Stimulated activated memory B cell treated with anti-CD40 and anti-IgM and Interleukin-4, amounts not matched to agents 10 μg/mL and 1 μg/mL and 100 μg/mL, for 72 hours (primary cell): ENCODE measurements around the gene UEVLD.
A peak's percentile ranks its signal among the peaks of the same experiment; 100 is the strongest.

ENCODE experiments used
- ATAC-seq: fragments of 150-1000 bp; cut with Tn5 transposase; 2 replicates; pipeline ENCODE4 v1.10.0; 2021
- H3K27ac Mint-ChIP-seq: one replicate; pipeline ENCODE4 v1.8.0; 2022; ENCODE audit warnings: mild to moderate bottlenecking, mixed read lengths
- H3K27me3 Mint-ChIP-seq: one replicate; pipeline ENCODE4 v1.8.0; 2022; ENCODE audit warnings: mixed read lengths
- H3K36me3 Mint-ChIP-seq: one replicate; pipeline ENCODE4 v1.8.0; 2022; ENCODE audit warnings: mixed read lengths
- H3K4me1 Mint-ChIP-seq: one replicate; pipeline ENCODE4 v1.8.0; 2022; ENCODE audit warnings: mixed read lengths
- H3K4me3 Mint-ChIP-seq: one replicate; pipeline ENCODE4 v1.8.0; 2022; ENCODE audit warnings: mild to moderate bottlenecking, moderate library complexity, mixed read lengths
- H3K9me3 Mint-ChIP-seq: one replicate; pipeline ENCODE4 v1.8.0; 2022; ENCODE audit warnings: mixed read lengths

The UEVLD gene

DNA sequence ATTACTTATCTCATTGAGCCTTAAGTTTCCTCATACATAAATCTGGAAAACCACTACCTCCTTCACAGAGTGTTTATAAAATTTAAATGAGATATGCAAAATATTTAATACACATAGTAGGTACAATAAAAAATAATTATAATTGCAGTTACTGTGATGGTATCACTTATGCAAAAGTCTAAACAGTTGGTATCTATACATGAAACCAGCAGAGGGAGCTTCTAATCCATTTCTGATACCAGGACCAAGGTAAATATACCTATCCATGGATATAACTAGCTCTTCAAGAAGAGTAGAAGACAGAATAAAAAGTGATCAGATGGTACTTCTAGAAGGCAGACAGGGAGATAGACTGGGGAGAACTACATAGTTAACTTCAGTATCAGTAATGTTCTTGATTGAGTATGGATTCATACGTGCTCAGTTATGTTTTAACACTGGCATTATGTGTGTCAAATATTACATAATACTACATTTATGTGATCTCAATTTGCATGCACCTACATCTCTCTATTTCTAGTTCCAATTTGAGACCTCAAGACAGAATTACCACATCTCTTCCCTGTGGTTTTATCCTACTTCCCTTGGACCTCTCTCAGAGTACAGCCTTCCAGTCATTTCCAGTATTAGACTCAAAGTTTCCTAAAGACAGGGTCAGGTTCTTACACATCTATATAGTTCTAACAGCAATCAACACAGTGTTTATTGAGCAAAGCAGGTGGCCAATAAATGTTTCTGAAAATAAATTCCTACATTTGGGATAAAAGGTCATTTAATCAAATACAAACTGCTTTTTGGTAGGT is 48.1 kb downstream of the UEVLD start:
- H3K27ac Mint-ChIP-seq = no peak overlapping the region
- peaks cover 27% of the 10 kb centered on the region for H3K36me3 Mint-ChIP-seq

GRCh38 chr11:18536209-18536608 is 52.3 kb downstream of the UEVLD start:
- Mint-ChIP-seq H3K9me3 (no peaks in the 10 kb centered on the region), H3K4me3 (no peak overlapping the region), H3K27ac (no peak overlapping the region), H3K27me3 (no peaks in the 10 kb centered on the region), H3K36me3 (peaks cover 16% of the 10 kb centered on the region), H3K4me1 (no peaks in the 10 kb centered on the region)
- ATAC-seq = no peak

More for the DNA sequence above, 48.1 kb downstream of the UEVLD start:
- Mint-ChIP-seq H3K4me1 (no peaks in the 10 kb centered on the region), H3K27me3 (no peaks in the 10 kb centered on the region), H3K9me3 (no peaks in the 10 kb centered on the region), H3K4me3 (no peak overlapping the region)
- no peak for ATAC-seq

DNA sequence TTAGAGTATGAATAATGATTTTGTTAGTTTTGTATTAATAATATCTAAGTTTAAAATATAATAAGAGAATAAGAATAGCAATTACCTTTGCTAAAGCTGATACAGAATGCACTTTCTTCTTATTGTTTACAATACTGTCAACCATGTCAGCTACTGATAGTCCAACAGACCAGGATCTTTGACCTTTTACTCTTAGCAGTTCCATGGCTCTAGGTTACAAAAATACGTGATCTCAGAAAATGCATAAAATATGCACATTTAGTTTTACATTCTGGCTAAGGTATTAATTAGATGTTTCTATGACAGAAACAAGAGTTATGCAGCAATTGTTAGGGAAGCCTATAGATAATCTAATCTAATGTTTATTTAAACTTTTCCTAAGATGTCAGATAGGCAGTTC is 54.3 kb downstream of the UEVLD start:
- Mint-ChIP-seq H3K4me1 (no peaks in the 10 kb centered on the region), H3K27me3 (no peaks in the 10 kb centered on the region), H3K9me3 (no peaks in the 10 kb centered on the region), H3K36me3 (peaks cover 14% of the 10 kb centered on the region), H3K27ac (no peak overlapping the region), H3K4me3 (no peak overlapping the region)
- no peak for ATAC-seq

GRCh38 chr11:18533365-18533764 is 55.2 kb downstream of the UEVLD start:
- ATAC-seq = no peak
- no peaks in the 10 kb centered on the region for H3K27me3 Mint-ChIP-seq
- H3K27ac Mint-ChIP-seq = no peak overlapping the region
- H3K9me3 Mint-ChIP-seq = no peaks in the 10 kb centered on the region
- H3K4me3 Mint-ChIP-seq = no peak overlapping the region
- H3K36me3 Mint-ChIP-seq = peaks cover 14% of the 10 kb centered on the region
- peaks cover 4% of the 10 kb centered on the region for H3K4me1 Mint-ChIP-seq

DNA sequence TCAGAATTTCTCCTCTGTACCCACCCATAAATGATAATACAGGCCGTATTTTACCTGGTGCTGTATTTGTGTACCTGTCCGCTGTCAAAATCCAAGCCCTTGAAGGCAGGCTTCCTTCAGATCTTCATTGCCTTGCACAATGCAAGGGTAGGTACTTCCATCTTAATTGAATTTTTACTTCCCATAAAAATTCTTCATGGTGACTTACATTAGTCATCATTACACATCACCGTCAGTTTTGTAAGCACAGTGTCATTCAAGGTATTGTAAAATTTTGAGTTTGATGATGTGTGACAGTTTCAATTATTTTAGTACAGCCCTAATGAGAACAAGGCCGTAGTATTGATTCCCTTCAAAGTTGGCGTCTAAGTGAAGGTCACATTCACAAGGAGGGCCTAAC is 61.0 kb downstream of the UEVLD start:
- Mint-ChIP-seq H3K9me3 (no peaks in the 10 kb centered on the region), H3K4me1 (peaks cover 20% of the 10 kb centered on the region), H3K27me3 (no peaks in the 10 kb centered on the region), H3K27ac (peak overlapping the region; percentile 95), H3K4me3 (peak overlapping the region; percentile 94), H3K36me3 (peaks cover 14% of the 10 kb centered on the region)
- no peak for ATAC-seq

- no peaks in the 10 kb centered on the region for H3K27me3 Mint-ChIP-seq
Measured at GRCh38 chr11:18526521-18527296, 61.8 kb downstream of the UEVLD start, which contains the start of gene TSG101. TSG101 (minus strand) TSS chr11:18526942; CDS start chr11:18526816, 126 bp downstream.

DNA sequence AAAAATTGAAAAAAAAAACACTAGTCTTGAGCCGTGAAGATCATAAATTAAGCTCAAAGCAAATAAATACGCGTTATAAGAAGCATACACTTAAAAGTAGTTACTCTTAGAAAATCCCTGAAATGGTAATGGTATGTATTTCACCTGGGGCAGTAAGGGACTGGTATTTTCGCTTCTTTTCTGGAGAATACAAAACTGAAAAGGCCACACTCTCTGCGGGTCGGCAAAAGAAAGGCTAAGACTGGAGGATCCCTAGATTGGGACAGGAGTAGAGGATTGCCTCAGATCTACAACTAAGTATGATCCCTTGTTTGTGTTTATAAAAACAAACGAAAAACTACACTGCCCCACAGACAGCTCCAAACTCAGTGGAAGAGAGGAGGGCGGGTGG is 62.4 kb downstream of the UEVLD start:
- Mint-ChIP-seq H3K27ac (peak overlapping the region; percentile 95), H3K9me3 (no peaks in the 10 kb centered on the region), H3K27me3 (no peaks in the 10 kb centered on the region), H3K36me3 (peaks cover 18% of the 10 kb centered on the region), H3K4me1 (peaks cover 28% of the 10 kb centered on the region), H3K4me3 (peak overlapping the region; percentile 94)
- no peak for ATAC-seq

More at GRCh38 chr11:18526521-18527296, 61.8 kb downstream of the UEVLD start, which contains the start of gene TSG101:
- Mint-ChIP-seq H3K9me3 (no peaks in the 10 kb centered on the region), H3K4me1 (peaks cover 28% of the 10 kb centered on the region), H3K36me3 (peaks cover 21% of the 10 kb centered on the region), H3K27ac (peak within 1 kb of the TSS; percentile 95), H3K4me3 (peak within 1 kb of the TSS; percentile 94)
- ATAC-seq = peak; percentile 99

GRCh38 chr11:18524248-18524647 is 64.3 kb downstream of the UEVLD start:
- H3K4me3 Mint-ChIP-seq = no peak overlapping the region
- ATAC-seq = no peak
- H3K36me3 Mint-ChIP-seq = peaks cover 17% of the 10 kb centered on the region
- no peaks in the 10 kb centered on the region for H3K9me3 Mint-ChIP-seq
- H3K4me1 Mint-ChIP-seq = peaks cover 39% of the 10 kb centered on the region
- no peak overlapping the region for H3K27ac Mint-ChIP-seq
- no peaks in the 10 kb centered on the region for H3K27me3 Mint-ChIP-seq

- no peak for ATAC-seq
- H3K27ac Mint-ChIP-seq = no peak overlapping the region
- peaks cover 17% of the 10 kb centered on the region for H3K36me3 Mint-ChIP-seq
- H3K4me3 Mint-ChIP-seq = no peak overlapping the region
- no peaks in the 10 kb centered on the region for H3K9me3 Mint-ChIP-seq
- H3K27me3 Mint-ChIP-seq = no peaks in the 10 kb centered on the region
- peaks cover 34% of the 10 kb centered on the region for H3K4me1 Mint-ChIP-seq
Measured at GRCh38 chr11:18523084-18523483, 65.5 kb downstream of the UEVLD start.

DNA sequence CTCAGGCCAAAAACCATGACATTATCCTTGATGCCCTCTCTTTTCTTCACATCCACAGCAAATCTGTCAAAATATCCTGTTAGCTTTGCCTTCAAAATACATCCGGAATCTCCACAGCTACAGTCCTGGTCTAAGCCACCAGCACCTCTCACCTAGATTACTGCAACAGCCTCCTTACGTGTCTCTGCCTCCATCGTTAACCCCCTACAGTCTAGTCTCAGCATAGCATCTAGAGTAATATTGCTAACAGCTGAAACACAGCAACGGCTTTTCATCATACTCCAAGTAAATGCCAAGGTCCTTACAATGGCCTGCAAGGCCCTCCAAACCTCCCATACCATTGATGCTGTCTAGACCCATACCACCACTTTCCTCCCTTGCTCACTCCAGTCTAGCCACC is 66.1 kb downstream of the UEVLD start:
- Mint-ChIP-seq H3K4me1 (peaks cover 27% of the 10 kb centered on the region), H3K36me3 (peaks cover 17% of the 10 kb centered on the region), H3K27ac (peak overlapping the region; percentile 22), H3K9me3 (no peaks in the 10 kb centered on the region), H3K4me3 (no peak overlapping the region), H3K27me3 (no peaks in the 10 kb centered on the region)
- ATAC-seq = no peak

DNA sequence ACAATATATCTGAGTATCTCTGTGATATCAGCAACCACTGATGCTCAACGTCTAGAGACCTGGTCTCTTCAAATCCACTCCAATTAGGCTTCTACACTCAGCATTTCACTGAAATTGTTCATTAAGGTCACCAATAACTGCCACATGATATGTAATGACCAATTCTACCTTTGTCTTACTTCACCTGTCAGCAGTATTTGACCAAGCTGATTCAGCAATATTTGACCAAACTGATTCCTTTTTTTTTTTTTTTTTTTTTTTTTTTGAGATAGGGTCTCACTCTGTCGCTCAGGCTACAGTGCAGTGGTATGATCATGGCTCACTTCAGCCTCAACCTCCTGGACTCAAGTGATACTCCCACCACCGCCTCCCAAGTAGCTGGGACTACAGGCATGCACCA is 67.4 kb downstream of the UEVLD start:
- peaks cover 17% of the 10 kb centered on the region for H3K36me3 Mint-ChIP-seq

DNA sequence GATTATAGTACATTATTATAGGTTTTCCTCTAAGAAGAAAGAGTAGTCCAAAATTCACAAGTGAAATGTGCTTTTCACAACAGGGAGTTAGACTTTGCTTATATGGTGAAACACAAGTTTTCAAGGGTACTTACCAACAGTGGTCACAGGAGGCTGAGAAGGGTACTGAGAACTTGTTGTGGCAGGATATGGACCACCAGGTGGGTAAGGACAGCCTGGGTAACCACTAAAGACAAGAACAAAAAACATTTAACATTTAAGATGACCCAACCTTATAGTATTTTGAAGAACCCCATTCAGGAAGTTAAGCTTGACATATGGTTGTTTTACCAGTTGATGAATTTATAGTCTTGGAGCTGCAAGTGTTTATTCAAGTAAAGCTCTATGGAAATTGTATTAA is 86.2 kb downstream of the UEVLD start:
- H3K27me3 Mint-ChIP-seq = no peaks in the 10 kb centered on the region
- ATAC-seq = no peak
- no peak overlapping the region for H3K4me3 Mint-ChIP-seq
- H3K9me3 Mint-ChIP-seq = no peaks in the 10 kb centered on the region
- no peaks in the 10 kb centered on the region for H3K4me1 Mint-ChIP-seq
- peaks cover 65% of the 10 kb centered on the region for H3K36me3 Mint-ChIP-seq
- no peak overlapping the region for H3K27ac Mint-ChIP-seq

More for the DNA sequence above, 67.4 kb downstream of the UEVLD start:
- no peaks in the 10 kb centered on the region for H3K27me3 Mint-ChIP-seq
- H3K27ac Mint-ChIP-seq = no peak overlapping the region
- no peaks in the 10 kb centered on the region for H3K9me3 Mint-ChIP-seq
- H3K4me3 Mint-ChIP-seq = no peak overlapping the region
- H3K4me1 Mint-ChIP-seq = peaks cover 27% of the 10 kb centered on the region
- no peak for ATAC-seq

DNA sequence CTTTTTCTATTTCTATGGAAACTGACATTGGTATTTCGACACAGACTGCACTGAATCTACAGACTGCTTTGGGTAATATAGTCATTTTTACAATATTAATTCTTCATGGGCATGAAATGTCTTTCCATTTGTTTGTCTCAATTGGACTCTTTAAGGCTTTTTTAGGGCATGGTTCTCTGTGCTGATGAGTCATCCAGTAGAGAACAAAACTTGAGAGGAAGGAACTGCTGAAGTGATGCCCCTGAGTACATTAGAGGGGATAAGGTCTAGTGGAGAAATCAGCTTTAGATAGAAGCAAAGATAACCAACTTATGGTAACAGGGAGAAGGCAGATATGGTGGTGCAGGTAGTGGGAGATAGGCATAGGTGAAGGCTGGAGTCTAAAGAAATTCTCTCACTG is 86.9 kb downstream of the UEVLD start:
- Mint-ChIP-seq H3K9me3 (no peaks in the 10 kb centered on the region), H3K27ac (peak overlapping the region; percentile 53), H3K4me3 (no peak overlapping the region), H3K36me3 (peaks cover 65% of the 10 kb centered on the region), H3K4me1 (no peaks in the 10 kb centered on the region), H3K27me3 (no peaks in the 10 kb centered on the region)
- no peak for ATAC-seq

GRCh38 chr11:18498039-18498438 is 90.5 kb downstream of the UEVLD start:
- no peak overlapping the region for H3K4me3 Mint-ChIP-seq
- no peaks in the 10 kb centered on the region for H3K9me3 Mint-ChIP-seq
- ATAC-seq = no peak
- H3K27ac Mint-ChIP-seq = no peak overlapping the region
- no peaks in the 10 kb centered on the region for H3K27me3 Mint-ChIP-seq
- peaks cover 14% of the 10 kb centered on the region for H3K4me1 Mint-ChIP-seq
- H3K36me3 Mint-ChIP-seq = peaks cover 79% of the 10 kb centered on the region

- Mint-ChIP-seq H3K4me3 (no peak overlapping the region), H3K4me1 (peaks cover 17% of the 10 kb centered on the region), H3K9me3 (no peaks in the 10 kb centered on the region), H3K27ac (no peak overlapping the region), H3K36me3 (peaks cover 64% of the 10 kb centered on the region), H3K27me3 (no peaks in the 10 kb centered on the region)
- no peak for ATAC-seq
Measured at GRCh38 chr11:18495703-18496102, 92.8 kb downstream of the UEVLD start.
